ENCODE data around the gene LDHB.
"Not testable (repeated sequence)": the region's sequence is repeated elsewhere in the genome, so short reads cannot be mapped to it uniquely, and the experiment has no call there.

Gene LDHB

DNA sequence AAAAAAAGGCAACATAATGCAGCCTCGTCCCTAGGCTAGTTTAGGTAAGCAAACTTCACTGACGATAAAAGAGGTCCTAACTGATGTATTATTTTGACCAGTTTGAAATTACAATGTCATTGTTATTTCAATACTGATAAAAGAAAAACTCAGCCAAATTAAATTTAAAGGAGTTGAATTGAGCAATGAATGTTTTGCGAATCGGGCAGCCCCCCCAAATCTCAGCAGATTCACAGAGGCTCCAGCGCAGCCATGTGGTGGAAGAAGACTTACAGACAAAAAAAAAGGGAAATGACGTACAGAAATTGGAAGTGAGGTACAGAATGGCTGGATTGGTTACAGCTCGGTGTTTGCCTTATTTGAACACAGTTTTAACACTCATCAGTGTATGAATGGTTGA, 8.2 kb upstream of the LDHB start:
- H3K4me1 ChIP-seq = no peaks in the 10 kb centered on the region

DNA sequence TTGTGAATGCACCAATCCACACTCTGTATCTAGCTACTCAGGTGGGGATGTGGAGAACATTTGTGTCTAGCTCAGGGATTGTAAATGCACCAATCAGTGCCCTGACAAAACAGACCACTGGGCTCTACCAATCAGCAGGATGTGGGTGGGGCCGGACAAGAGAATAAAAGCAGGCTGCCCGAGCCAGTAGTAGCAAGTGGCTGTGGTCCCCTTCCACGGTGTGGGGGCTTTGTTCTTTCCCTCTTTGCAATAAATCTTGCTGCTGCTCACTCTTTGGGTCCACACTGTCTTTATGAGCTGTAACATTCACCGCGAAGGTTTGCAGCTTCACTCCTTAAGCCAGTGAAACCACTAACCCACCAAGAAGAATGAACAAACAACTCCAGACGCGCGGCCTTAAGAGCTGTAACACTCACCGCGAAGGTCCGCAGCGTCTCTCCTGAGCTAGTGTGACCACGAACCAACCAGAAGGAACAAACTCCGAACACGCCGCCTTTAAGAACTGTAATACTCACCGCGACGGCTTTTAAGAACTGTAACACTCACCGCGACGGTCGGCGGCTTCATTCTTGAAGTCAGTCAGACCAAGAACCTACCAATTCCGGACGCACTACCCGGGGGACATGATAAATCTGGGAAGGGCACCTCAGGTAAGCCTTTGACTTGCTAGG, 4.6 kb upstream of the LDHB start:
- no peaks in the 10 kb centered on the region for H4K20me1 ChIP-seq
- H3K4me1 ChIP-seq = peaks cover 7% of the 10 kb centered on the region; the same call in 1 of the 2 replicates
- no peaks in the 10 kb centered on the region for H3K36me3 ChIP-seq
- TF ChIP-seq Cebpa-rat (IDR thresholded peaks at IDR 0.05) = no peak
- H3K9me3 ChIP-seq = peaks cover 10% of the 10 kb centered on the region
- H3K4me2 ChIP-seq = no peak overlapping the region
- no peaks in the 10 kb centered on the region for H3K27me3 ChIP-seq
- no peak overlapping the region for H3K4me3 ChIP-seq
- H3K9ac ChIP-seq = no peak overlapping the region
- H3K27ac ChIP-seq = no peak overlapping the region

More for the DNA sequence above, 8.2 kb upstream of the LDHB start:
- Histone ChIP-seq H3K27ac (no peak overlapping the region), H3K9me3 (peaks cover 10% of the 10 kb centered on the region), H3K9ac (no peak overlapping the region), H3K4me2 (no peak overlapping the region), H3K27me3 (no peaks in the 10 kb centered on the region), H3K4me3 (no peak overlapping the region), H4K20me1 (no peaks in the 10 kb centered on the region), H3K36me3 (no peaks in the 10 kb centered on the region)
- no peak for TF ChIP-seq Cebpa-rat (IDR thresholded peaks at IDR 0.05)

DNA sequence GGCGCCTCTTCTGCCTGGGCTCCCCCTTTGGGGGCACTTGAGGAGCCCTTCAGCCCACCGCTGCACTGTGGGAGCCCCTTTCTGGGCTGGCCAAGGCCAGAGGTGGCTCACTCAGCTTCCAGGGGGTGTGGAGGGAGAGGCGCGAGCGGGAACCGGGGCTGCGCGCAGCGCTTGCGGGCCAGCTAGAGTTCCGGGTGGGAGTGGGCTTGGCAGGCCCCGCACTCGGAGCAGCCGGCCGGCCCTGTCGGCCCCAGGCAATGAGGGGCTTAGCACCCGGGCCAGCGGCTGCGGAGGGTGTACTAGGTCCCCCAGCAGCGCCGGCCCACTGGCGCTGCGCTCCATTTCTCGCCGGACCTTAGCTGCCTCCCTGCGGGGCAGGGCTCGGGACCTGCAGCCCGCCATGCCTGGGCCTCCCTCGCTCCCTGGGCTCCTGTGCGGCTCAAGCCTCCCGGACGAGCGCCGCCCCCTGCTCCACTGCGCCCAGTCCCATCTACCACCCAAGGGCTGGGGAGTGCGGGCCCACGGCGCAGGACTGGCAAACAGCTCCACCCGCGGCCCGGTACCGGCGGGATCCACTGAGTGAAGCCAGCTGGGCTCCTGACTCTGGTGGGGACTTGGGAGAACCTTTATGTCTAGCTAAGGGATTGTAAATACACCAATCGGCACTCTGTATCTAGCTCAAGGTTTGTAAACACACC, 3.9 kb upstream of the LDHB start:
- H3K4me1 ChIP-seq, H3K27me3 ChIP-seq, H3K4me3 ChIP-seq, H3K36me3 ChIP-seq, H4K20me1 ChIP-seq, H3K27ac ChIP-seq, H3K4me2 ChIP-seq, H3K9ac ChIP-seq: not testable (repeated sequence)
- H3K9me3 ChIP-seq = peaks cover 10% of the 10 kb centered on the region

DNA sequence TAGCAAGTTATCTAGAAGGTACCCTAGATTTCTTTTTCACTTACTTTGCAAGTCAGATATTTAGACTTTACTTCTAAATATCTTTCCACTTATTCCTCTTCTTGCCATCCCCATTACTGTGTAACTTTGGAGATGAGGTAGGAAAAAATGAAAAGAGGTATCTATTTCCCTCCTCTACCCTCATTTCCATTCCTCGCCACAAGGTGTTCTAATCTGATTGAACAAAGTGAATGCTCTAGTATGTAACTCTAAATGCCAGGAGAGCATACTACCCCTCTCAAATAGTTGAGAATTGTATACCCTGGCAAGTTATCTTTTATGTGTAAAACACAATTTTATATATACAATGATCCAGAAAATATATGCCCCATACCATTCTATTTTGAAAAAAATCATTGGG, 1.7 kb upstream of the LDHB start:
- TF ChIP-seq Cebpa-rat (IDR thresholded peaks at IDR 0.05) = no peak
- peaks cover 10% of the 10 kb centered on the region for H3K9me3 ChIP-seq

DNA sequence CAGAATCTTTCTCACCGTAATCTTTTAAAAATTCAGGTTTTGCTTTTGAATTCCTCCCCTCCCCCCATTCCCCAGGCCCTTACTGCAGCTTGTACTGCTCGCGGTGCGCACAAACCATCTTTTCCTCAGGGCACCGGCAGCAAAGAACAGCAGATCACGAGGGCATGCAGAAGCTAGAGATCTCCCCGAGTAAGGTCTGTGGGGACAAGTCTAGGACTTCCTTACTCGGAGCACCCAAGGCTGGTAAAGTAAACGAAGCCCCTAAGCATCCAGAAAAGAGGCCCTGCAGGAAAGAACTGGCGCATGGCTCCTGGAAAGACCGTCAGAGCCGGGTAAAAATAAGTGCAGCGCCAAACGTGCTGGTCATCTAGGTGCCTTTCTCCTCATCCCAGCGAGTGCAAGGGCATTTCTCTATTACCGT, 727 bp downstream of the LDHB start:
- peak overlapping the region; percentile 76 for H3K4me3 ChIP-seq
- peaks cover 29% of the 10 kb centered on the region for H3K36me3 ChIP-seq
- peaks cover 7% of the 10 kb centered on the region for H3K9me3 ChIP-seq
- peaks cover 40% of the 10 kb centered on the region for H3K4me1 ChIP-seq
- H3K9ac ChIP-seq = peak overlapping the region; percentile 91
- peak overlapping the region; percentile 92 for H3K27ac ChIP-seq
- no peaks in the 10 kb centered on the region for H3K27me3 ChIP-seq
- TF ChIP-seq Cebpa-rat (IDR thresholded peaks at IDR 0.05) = no peak
- H3K4me2 ChIP-seq = peak overlapping the region; percentile 90
- peaks cover 51% of the 10 kb centered on the region for H4K20me1 ChIP-seq

More for the DNA sequence above, 1.7 kb upstream of the LDHB start:
- no peak overlapping the region for H3K4me3 ChIP-seq
- H3K9ac ChIP-seq = no peak overlapping the region
- no peaks in the 10 kb centered on the region for H3K27me3 ChIP-seq
- H3K4me2 ChIP-seq = no peak overlapping the region
- no peak overlapping the region for H3K27ac ChIP-seq
- peaks cover 7% of the 10 kb centered on the region for H3K36me3 ChIP-seq
- H4K20me1 ChIP-seq = peaks cover 27% of the 10 kb centered on the region
- H3K4me1 ChIP-seq = peaks cover 26% of the 10 kb centered on the region

DNA sequence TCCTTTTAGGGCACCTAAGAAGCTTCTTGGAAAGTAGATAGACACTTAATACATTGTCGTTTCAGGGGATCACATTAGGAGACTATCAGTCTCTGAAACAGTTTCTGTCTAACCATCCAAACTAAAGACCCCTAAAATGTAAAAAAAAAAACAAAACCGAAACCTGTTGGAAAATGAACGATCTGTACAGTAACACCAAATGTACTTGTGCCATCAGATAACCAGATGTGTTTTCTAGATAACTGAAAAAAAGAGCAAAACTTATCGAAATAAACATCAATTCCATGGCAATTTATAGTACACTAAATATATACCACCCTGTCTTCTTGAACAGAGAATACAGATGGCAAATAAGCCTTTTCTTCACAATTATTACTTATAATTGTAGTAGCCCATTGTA, 2.1 kb downstream of the LDHB start:
- peaks cover 40% of the 10 kb centered on the region for H3K4me1 ChIP-seq
- H3K9ac ChIP-seq = peak overlapping the region; percentile 91; the same call in 1 of the 2 replicates
- no peak overlapping the region; the same call in 1 of the 2 replicates for H3K27ac ChIP-seq
- H3K27me3 ChIP-seq = no peaks in the 10 kb centered on the region
- no peaks in the 10 kb centered on the region for H3K9me3 ChIP-seq
- no peak for TF ChIP-seq Cebpa-rat (IDR thresholded peaks at IDR 0.05)
- H3K4me3 ChIP-seq = peak overlapping the region; percentile 76
- peaks cover 42% of the 10 kb centered on the region for H3K36me3 ChIP-seq
- H4K20me1 ChIP-seq = peaks cover 64% of the 10 kb centered on the region
- peak overlapping the region; percentile 90 for H3K4me2 ChIP-seq

DNA sequence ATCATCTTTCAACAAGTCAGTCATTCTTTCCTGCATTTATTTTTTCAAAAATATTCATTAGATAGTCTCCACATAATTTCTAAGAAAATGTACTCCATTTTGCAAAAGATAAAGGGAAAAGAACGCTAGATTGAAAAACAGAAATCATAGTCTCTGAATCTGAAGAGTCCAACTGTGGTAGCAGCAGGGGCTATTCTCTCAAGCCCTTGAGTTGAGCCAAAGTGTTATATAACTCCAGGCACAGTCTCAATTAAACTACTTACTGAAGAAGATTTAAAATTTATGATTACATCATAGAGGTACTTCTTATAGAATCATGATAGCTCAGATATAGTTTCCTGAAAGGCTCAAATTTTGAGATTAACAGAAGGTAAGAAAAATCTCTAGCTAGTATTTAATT, 5.8 kb downstream of the LDHB start:
- Histone ChIP-seq H3K4me3 (no peak overlapping the region), H3K9me3 (no peaks in the 10 kb centered on the region), H3K36me3 (peaks cover 79% of the 10 kb centered on the region), H3K4me1 (peaks cover 34% of the 10 kb centered on the region), H4K20me1 (peaks cover 99% of the 10 kb centered on the region), H3K4me2 (no peak overlapping the region), H3K27ac (no peak overlapping the region), H3K9ac (no peak overlapping the region), H3K27me3 (no peaks in the 10 kb centered on the region)
- TF ChIP-seq Cebpa-rat (IDR thresholded peaks at IDR 0.05) = no peak

DNA sequence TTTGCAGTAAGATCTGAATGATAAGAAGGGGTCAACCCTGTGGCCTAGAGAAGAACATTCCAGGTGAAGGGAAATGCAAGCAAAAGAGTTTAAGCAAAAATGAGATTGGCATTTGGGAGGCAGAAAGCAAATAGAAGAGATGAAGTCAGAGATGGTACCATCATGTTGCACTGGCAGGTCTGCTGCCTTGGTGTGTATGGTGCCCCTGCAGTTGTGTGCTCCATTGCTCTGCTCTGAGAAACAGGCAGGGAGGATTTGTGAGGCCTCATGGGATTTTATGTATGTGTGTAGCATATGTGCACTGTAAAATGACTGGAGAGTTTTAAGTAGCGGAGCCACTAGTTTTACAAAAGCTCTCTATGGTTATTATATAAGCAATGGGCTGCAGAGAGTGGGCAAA, 6.6 kb downstream of the LDHB start:
- H3K4me1 ChIP-seq = peaks cover 31% of the 10 kb centered on the region
- H3K9ac ChIP-seq = no peak overlapping the region
- no peak overlapping the region for H3K4me3 ChIP-seq
- no peak for TF ChIP-seq Cebpa-rat (IDR thresholded peaks at IDR 0.05)
- H3K4me2 ChIP-seq = no peak overlapping the region
- H3K9me3 ChIP-seq = no peaks in the 10 kb centered on the region
- H3K36me3 ChIP-seq = peaks cover 88% of the 10 kb centered on the region
- no peak overlapping the region for H3K27ac ChIP-seq
- H4K20me1 ChIP-seq = peaks cover 99% of the 10 kb centered on the region
- H3K27me3 ChIP-seq = no peaks in the 10 kb centered on the region

DNA sequence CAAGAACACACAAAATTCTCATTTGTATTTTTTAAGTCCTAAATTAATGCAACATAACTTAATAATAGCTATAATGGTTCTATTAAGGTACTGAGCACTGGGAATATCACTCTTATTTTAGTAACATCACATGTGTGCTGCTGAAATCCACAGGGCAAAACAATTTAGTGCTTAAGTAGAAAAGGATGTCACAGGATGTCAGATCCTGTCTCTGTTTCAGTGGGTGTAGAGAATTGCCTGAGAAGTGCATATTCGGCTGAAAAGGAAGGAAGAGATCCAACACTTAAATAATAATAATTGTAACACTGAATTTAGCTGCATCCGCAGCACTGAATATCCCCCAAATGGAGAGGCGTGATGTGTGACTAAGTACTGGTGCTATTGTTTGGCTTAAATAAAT, 8.6 kb downstream of the LDHB start:
- Histone ChIP-seq H3K4me3 (no peak overlapping the region), H3K27ac (no peak overlapping the region), H3K4me1 (peaks cover 13% of the 10 kb centered on the region), H3K9me3 (no peaks in the 10 kb centered on the region), H3K9ac (no peak overlapping the region), H3K27me3 (no peaks in the 10 kb centered on the region), H3K4me2 (no peak overlapping the region), H3K36me3 (peaks cover 96% of the 10 kb centered on the region), H4K20me1 (peaks cover 89% of the 10 kb centered on the region)
- TF ChIP-seq Cebpa-rat (IDR thresholded peaks at IDR 0.05) = no peak

DNA sequence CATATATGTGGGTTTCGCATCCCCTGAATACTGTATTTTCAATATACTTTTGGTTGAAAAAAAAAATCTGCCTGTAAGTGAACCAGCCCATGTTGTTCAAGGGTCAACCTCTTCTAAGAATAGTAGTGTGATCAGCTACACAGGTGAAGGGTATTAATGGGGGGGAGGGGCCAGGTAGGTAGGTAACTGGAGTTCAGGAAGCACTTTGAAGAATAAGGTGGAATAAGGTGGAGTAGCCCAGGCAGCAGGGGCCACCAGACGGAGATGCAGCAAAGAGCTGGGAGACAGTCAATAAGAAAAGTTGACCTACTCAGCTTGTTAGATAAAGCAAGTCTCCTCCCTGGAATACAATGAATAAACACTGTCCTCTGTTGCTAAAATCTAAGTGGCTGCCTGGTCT, 9.3 kb downstream of the LDHB start:
- H3K27ac ChIP-seq = no peak overlapping the region
- no peaks in the 10 kb centered on the region for H3K9me3 ChIP-seq
- no peak overlapping the region for H3K4me3 ChIP-seq
- H3K27me3 ChIP-seq = no peaks in the 10 kb centered on the region
- H3K4me2 ChIP-seq = no peak overlapping the region
- TF ChIP-seq Cebpa-rat (IDR thresholded peaks at IDR 0.05) = no peak
- H3K36me3 ChIP-seq = peaks cover 97% of the 10 kb centered on the region
- peaks cover 9% of the 10 kb centered on the region for H3K4me1 ChIP-seq
- H3K9ac ChIP-seq = no peak overlapping the region
- peaks cover 88% of the 10 kb centered on the region for H4K20me1 ChIP-seq
